ENCODE measurements around the gene PRKCQ.
"Not testable (repeated sequence)": the region's sequence is repeated elsewhere in the genome, so short reads cannot be mapped to it uniquely, and the experiment has no call there.

The PRKCQ gene

GRCh38 chr10:6383096-6383812 lies 196.8 kb downstream of the PRKCQ start:
- DNase-seq (ENCODE audit: low read depth), result no peak

- DNase-seq (ENCODE audit: low read depth), result no peak
Measured at GRCh38 chr10:6382081-6382480, 198.0 kb downstream of the PRKCQ start.

GRCh38 chr10:6380478-6380877 lies 199.6 kb downstream of the PRKCQ start:
- DNase-seq (ENCODE audit: low read depth), result not testable (repeated sequence)

GRCh38 chr10:6379015-6379776 lies 200.9 kb downstream of the PRKCQ start:
- no peak for DNase-seq (ENCODE audit: low read depth)

All from HS-27A (cell line).